Liver (tissue), 3 donors: ENCODE data around the gene CYCS.
"Not testable (repeated sequence)": the region's sequence is repeated elsewhere in the genome, so short reads cannot be mapped to it uniquely, and the experiment has no call there.

ENCODE experiments used
- CTCF ChIP-seq: fragments of 150-350 bp; IDR thresholded peaks from 2 replicates; pipeline ENCODE4 v1.5.1; 2017; ENCODE audit warnings: improper control_type of control experiment, low read depth, low read length; ENCODE audit not compliant: missing input control
- FOXA1 ChIP-seq: IDR thresholded peaks from 2 replicates; pipeline ENCODE4 v1.6.1; 2016; ENCODE audit warnings: antibody characterized with exemption
- GABPA ChIP-seq, 2 donors: IDR thresholded peaks in 1 of 2; conservative IDR thresholded peaks in 1 of 2; 2 replicates each; pipeline ENCODE4 v1.6.1; 2016; ENCODE audit warnings: antibody characterized with exemption in 2 of 2, mild to moderate bottlenecking in 1 of 2, moderate library complexity in 1 of 2
- MAX ChIP-seq: IDR thresholded peaks from 2 replicates; pipeline ENCODE4 v1.6.1; 2016; ENCODE audit warnings: antibody characterized with exemption
- RAD21 ChIP-seq, 2 donors: IDR thresholded peaks; 2 replicates each; pipeline ENCODE4 v1.6.1; 2016; ENCODE audit warnings: antibody characterized with exemption in 2 of 2, mild to moderate bottlenecking in 2 of 2
- REST ChIP-seq: IDR thresholded peaks from 2 replicates; pipeline ENCODE4 v1.6.1; 2016; ENCODE audit warnings: antibody characterized with exemption, mild to moderate bottlenecking
- donor health status: healthy.
- donor health status: healthy.

- TF ChIP-seq CTCF; MAX; GABPA (IDR thresholded peaks at IDR 0.05 in 1 of 2, conservative IDR thresholded peaks at IDR 0.05 in 1 of 2); RAD21 (IDR thresholded peaks at IDR 0.05); REST; FOXA1: not testable (repeated sequence)
Observed at GRCh38 chr7:25082041-25082440, 43.0 kb downstream of the CYCS start.
